Psoas muscle (tissue), 8 donors: ENCODE measurements around the gene RAVER2. TPM values are rescaled to one million over a fixed set of nuclear protein-coding genes. Genes with fewer than 3 reads are reported as not detected.

ENCODE experiments used
- ATAC-seq, 4 donors: fragments of 200-7000 bp; cut with Tn5 transposase; one replicate each; pipeline ENCODE4 v1.9.1; 2020; ENCODE audit warnings: moderate library complexity in 3 of 4, mild to moderate bottlenecking in 2 of 4
- DNase-seq, 2 donors: peaks; one replicate each; pipeline ENCODE4 v3.0.0-alpha.2; 2020
- H3K27ac ChIP-seq: fragments of 200-600 bp; one replicate; pipeline ENCODE4 v1.8.0; 2022
- H3K27me3 ChIP-seq, 3 donors: fragments of 200-600 bp in 1 of 3; one replicate each; pipeline versions ENCODE4 v1.6.1 to v1.8.0; 2013 to 2022; ENCODE audit warnings: low read length in 2 of 3, mild to moderate bottlenecking in 2 of 3, moderate library complexity in 1 of 3; ENCODE audit not compliant: insufficient read depth in 3 of 3
- H3K36me3 ChIP-seq, 2 donors: fragments of 200-600 bp in 1 of 2; one replicate each; pipeline versions ENCODE4 v1.6.1 to v1.8.0; 2013 to 2022; ENCODE audit warnings: low read depth in 1 of 2, mild to moderate bottlenecking in 1 of 2, moderate library complexity in 1 of 2; ENCODE audit not compliant: insufficient read depth in 1 of 2
- H3K4me1 ChIP-seq: fragments of 200-600 bp; one replicate; pipeline ENCODE4 v1.8.0; 2022
- H3K4me3 ChIP-seq: fragments of 200-600 bp; one replicate; pipeline ENCODE4 v1.8.0; 2022; ENCODE audit warnings: mild to moderate bottlenecking
- H3K9me3 ChIP-seq: fragments of 200-600 bp; one replicate; pipeline ENCODE4 v1.8.0; 2022
- WGBS, 3 donors: extraction: QIAGEN DNeasy Blood & Tissue Kit; methylation state at CpG; one replicate each; pipeline versions ENCODE4 v1.1.6 to v1.1.7; 2013; 5-methylcytosine and 5-hydroxymethylcytosine counted together
- intact Hi-C, 2 donors: fragments of 100-400 bp; cut with DNase I; formaldehyde crosslinking; loops; one replicate each; pipeline versions ENCODE4 v1.11.0 to v1.14.2; 2022
- polyA plus RNA-seq, 3 donors: library from polyadenylated mRNA; stranded (reverse); fragments of 200-250 nt; gene quantifications; one replicate each; pipeline ENCODE4 v1.2.3, GENCODE V29; 2013
- total RNA-seq, 4 donors: library from RNA; stranded (reverse); fragmentation: NEBNext Ultra II Directional in 2 of 4; extraction: Animal tissue kit (Norgen Biotek cat#: 25700) in 2 of 4; gene quantifications; one replicate each; pipeline versions ENCODE4 v1.2.1 to v1.2.4, GENCODE V29; 2021 to 2023
- TF ChIP-seq, protein P1 (sequence below): fragments of 200-600 bp; IDR thresholded peaks from one replicate; pipeline ENCODE4 v1.8.0; 2022; ENCODE audit warnings: antibody characterized with exemption
- donor health status: healthy with polysubstance abuse.
- donor health status: DM: no; HTN: no; CAD: no; lungs with moderate emphysema.
- donor health status: Bipolar disorder and iron deficiency.
- donor health status: healthy.
- donor health status: DM: yes; HTN: yes; CAD: no.
- donor health status: DM: no; HTN: no; CAD: no.
- donor health status: DM: no; HTN: no; CAD: no.
- donor health status: DM: yes; HTN: yes; CAD: no.

RAVER2 gene
- total and polyA plus RNA-seq, 7 donors: 1.5 to 12.3 (median 9.0) TPM

DNA sequence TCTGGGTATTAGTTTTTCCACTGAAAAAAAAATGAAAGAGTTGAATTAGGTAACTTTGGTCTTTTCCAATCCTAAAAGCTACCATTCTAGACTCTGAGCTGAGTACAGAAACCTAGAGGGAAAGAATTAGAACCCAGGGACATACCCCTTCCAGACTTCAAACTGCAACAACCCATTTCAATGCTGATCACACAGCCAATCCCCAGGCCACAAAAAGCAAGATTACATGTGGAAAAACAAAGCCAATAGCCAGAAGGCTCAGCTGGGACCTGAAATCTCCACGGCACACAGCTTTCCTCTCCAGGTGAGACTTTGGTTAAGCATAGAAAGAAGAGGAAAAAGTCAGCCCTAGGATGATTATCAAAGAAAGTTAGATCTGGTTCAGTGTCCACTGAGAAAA is 132.7 kb downstream of the RAVER2 start:
- intact Hi-C loops: no loop called here
- peaks cover 28% of the 10 kb centered on the region for H3K4me1 ChIP-seq
- no peak overlapping the region for H3K4me3 ChIP-seq
- TF ChIP-seq, protein P1, sequence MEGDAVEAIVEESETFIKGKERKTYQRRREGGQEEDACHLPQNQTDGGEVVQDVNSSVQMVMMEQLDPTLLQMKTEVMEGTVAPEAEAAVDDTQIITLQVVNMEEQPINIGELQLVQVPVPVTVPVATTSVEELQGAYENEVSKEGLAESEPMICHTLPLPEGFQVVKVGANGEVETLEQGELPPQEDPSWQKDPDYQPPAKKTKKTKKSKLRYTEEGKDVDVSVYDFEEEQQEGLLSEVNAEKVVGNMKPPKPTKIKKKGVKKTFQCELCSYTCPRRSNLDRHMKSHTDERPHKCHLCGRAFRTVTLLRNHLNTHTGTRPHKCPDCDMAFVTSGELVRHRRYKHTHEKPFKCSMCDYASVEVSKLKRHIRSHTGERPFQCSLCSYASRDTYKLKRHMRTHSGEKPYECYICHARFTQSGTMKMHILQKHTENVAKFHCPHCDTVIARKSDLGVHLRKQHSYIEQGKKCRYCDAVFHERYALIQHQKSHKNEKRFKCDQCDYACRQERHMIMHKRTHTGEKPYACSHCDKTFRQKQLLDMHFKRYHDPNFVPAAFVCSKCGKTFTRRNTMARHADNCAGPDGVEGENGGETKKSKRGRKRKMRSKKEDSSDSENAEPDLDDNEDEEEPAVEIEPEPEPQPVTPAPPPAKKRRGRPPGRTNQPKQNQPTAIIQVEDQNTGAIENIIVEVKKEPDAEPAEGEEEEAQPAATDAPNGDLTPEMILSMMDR: no peak
- no peaks in the 10 kb centered on the region for H3K9me3 ChIP-seq
- H3K36me3 ChIP-seq: peaks cover 3 to 67% of the 10 kb centered on the region in 2 donors
- H3K27me3 ChIP-seq: no peaks in the 10 kb centered on the region
- no peak for ATAC-seq
- no peak for DNase-seq
- 92 to 96% (median 94%) methylated on average over 1 of the region's 1 CpG for WGBS, 3 donors
- H3K27ac ChIP-seq: no peak overlapping the region

GRCh38 chr1:64878090-64878489 is 133.2 kb downstream of the RAVER2 start:
- H3K9me3 ChIP-seq: no peaks in the 10 kb centered on the region
- H3K27me3 ChIP-seq: no peaks in the 10 kb centered on the region
- ATAC-seq: no peak
- peaks cover 7 to 67% of the 10 kb centered on the region in 2 donors for H3K36me3 ChIP-seq
- H3K27ac ChIP-seq: no peak overlapping the region
- H3K4me1 ChIP-seq: peaks cover 28% of the 10 kb centered on the region
- H3K4me3 ChIP-seq: no peak overlapping the region
- TF ChIP-seq, protein P1: no peak
- intact Hi-C loops: no loop called here
- no peak for DNase-seq

DNA sequence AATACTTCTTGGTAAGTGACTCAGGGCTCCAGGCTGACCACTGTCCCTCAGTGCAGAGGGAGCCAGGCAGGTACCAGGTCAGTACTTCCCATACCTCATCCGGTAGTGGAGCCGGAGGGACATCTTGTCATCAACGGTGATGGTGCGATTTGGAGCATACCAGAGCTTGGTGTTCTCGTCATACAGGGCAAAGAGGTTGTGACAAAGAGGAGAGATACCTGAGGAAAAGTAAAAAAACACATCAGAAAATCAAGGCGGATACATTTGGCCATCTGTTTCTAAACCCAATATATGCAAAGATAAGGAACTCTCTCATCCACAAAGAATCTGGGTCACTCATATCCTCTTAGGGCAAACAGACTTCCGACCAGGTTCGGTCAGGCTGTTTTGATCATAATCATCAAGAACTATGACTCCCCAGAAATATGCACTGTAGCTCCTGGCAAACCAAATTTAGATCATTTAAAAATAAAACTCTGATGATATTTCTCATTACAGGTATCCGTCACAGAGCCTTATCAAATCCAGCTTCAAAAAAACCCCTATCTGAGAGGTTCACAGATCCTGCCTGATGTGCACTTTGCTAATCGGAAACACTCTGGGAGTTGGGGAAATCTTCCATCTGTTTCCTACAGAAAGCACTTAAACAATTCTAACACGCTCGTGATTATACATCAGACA is 134.2 kb downstream of the RAVER2 start:
- no peaks in the 10 kb centered on the region for H3K9me3 ChIP-seq
- intact Hi-C loops: no loop called here
- no peak overlapping the region for H3K4me3 ChIP-seq
- ATAC-seq (peak in 2 of 4 donors; percentile 21 to 54), DNase-seq (no peak)
- H3K27me3 ChIP-seq: no peaks in the 10 kb centered on the region
- peak overlapping the region; percentile 64 for H3K27ac ChIP-seq
- WGBS, 3 donors: 69 to 78% (median 71%) methylated on average over 12 of the region's 12 CpGs
- peaks cover 7 to 65% of the 10 kb centered on the region in 2 donors for H3K36me3 ChIP-seq
- TF ChIP-seq, protein P1: no peak
- peaks cover 28% of the 10 kb centered on the region for H3K4me1 ChIP-seq

DNA sequence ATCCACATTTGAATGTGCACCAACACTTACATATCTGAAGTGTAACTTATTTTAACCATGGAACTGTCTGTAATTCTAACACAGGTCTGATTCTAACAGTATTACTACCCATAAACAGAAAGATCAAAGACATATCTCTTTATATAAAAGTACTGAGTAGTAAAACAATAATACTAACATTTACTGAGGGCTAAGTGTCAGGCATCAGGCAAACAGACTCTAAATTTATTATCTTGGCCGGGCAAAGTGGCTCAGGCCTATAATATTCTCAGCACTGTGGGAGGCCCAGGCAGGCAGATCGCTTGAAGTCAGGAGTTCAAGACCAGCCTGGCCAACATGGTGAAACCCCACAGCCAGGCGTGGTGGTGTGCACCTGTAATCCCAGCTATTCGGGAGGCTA is 135.6 kb downstream of the RAVER2 start:
- H3K36me3 ChIP-seq: peaks cover 7 to 63% of the 10 kb centered on the region in 2 donors
- ATAC-seq: no peak
- no peaks in the 10 kb centered on the region for H3K27me3 ChIP-seq
- intact Hi-C loops: no loop called here
- no peaks in the 10 kb centered on the region for H3K9me3 ChIP-seq
- H3K4me1 ChIP-seq: peaks cover 18% of the 10 kb centered on the region
- H3K4me3 ChIP-seq: no peak overlapping the region
- TF ChIP-seq, protein P1: no peak
- 94 to 97% (median 94%) methylated on average over 4 of the region's 4 CpGs for WGBS, 3 donors
- H3K27ac ChIP-seq: no peak overlapping the region
- no peak for DNase-seq

DNA sequence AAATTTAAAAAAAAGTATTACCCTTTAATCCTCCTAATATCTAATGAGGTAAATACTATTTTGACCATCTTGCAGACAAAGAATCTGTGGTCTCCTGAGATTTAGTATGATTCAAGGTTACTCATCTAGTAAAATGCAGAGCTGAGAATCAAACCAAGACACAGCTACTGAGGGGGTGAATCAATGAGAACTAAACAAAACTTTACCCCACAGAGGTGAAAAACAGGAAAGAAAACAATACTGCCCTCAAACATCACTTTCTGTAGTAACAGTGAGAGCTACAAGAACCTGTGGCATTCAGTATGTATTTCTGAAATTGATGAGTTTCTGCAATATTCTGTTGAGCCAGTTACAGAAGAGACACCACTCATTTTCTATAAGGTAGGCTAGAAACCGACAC is 136.4 kb downstream of the RAVER2 start:
- peaks cover 6 to 55% of the 10 kb centered on the region in 2 donors for H3K36me3 ChIP-seq
- peaks cover 16% of the 10 kb centered on the region for H3K4me1 ChIP-seq
- no peaks in the 10 kb centered on the region for H3K9me3 ChIP-seq
- no peak overlapping the region for H3K4me3 ChIP-seq
- no peaks in the 10 kb centered on the region for H3K27me3 ChIP-seq
- WGBS, 3 donors: 93 to 100% (median 95%) methylated on average over 1 of the region's 1 CpG
- ATAC-seq (no peak), DNase-seq (no peak)
- TF ChIP-seq, protein P1: no peak
- no peak overlapping the region for H3K27ac ChIP-seq
- intact Hi-C loops: no loop called here
